Ishikawa (cell line): ENCODE measurements around the gene MARCHF7.

ENCODE experiments used
- CEBPB ChIP-seq: IDR thresholded peaks from 2 replicates; pipeline ENCODE4 v1.6.1; 2012
- CREB1 ChIP-seq: IDR thresholded peaks from 2 replicates; pipeline ENCODE4 v1.6.1; 2012; ENCODE audit warnings: low read depth
- EGR1 ChIP-seq: IDR thresholded peaks from 2 replicates; pipeline ENCODE4 v1.6.1; 2012
- EP300 ChIP-seq: IDR thresholded peaks from 2 replicates; pipeline ENCODE4 v1.6.1; 2012; ENCODE audit warnings: borderline replicate concordance
- FOXM1 ChIP-seq: IDR thresholded peaks from 2 replicates; pipeline ENCODE4 v1.6.1; 2012; ENCODE audit warnings: low read depth, borderline replicate concordance
- MAX ChIP-seq: IDR thresholded peaks from 2 replicates; pipeline ENCODE4 v1.6.1; 2012
- NFIC ChIP-seq: IDR thresholded peaks from 2 replicates; pipeline ENCODE4 v1.6.1; 2012
- RAD21 ChIP-seq: IDR thresholded peaks from 2 replicates; pipeline ENCODE4 v1.6.1; 2012; ENCODE audit warnings: low read depth
- REST ChIP-seq: IDR thresholded peaks from 2 replicates; pipeline ENCODE4 v1.6.1; 2012; ENCODE audit warnings: low read depth, mild to moderate bottlenecking
- TAF1 ChIP-seq: IDR thresholded peaks from 2 replicates; pipeline ENCODE4 v1.6.1; 2012; ENCODE audit warnings: low read depth, mild to moderate bottlenecking
- TCF12 ChIP-seq: IDR thresholded peaks from 2 replicates; pipeline ENCODE4 v1.6.1; 2012; ENCODE audit warnings: low read depth
- TEAD4 ChIP-seq: IDR thresholded peaks from 2 replicates; pipeline ENCODE4 v1.6.1; 2012
- YY1 ChIP-seq: IDR thresholded peaks from 2 replicates; pipeline ENCODE4 v1.6.1; 2012; ENCODE audit warnings: low read depth
- ZBTB7A ChIP-seq: IDR thresholded peaks from 2 replicates; pipeline ENCODE4 v1.6.1; 2012; ENCODE audit warnings: low read depth
- TF ChIP-seq, protein P1 (sequence below): IDR thresholded peaks from 2 replicates; pipeline ENCODE4 v1.6.1; 2012

Gene MARCHF7

GRCh38 chr2:159748089-159748488 lies 35.8 kb downstream of the MARCHF7 start:
- TF ChIP-seq EGR1 = no peak
- TF ChIP-seq YY1 = no peak
- TF ChIP-seq TEAD4 = no peak
- TF ChIP-seq REST = no peak

- TF ChIP-seq ZBTB7A (no peak), YY1 (no peak), TEAD4 (no peak), CREB1 (no peak), RAD21 (no peak), FOXM1 (no peak), REST (no peak), MAX (no peak), CEBPB (no peak), NFIC (no peak), TAF1 (no peak), EP300 (no peak), TCF12 (no peak), EGR1 (no peak)
Measured at GRCh38 chr2:159750873-159751272, 38.6 kb downstream of the MARCHF7 start.

- TF ChIP-seq YY1 = no peak
- no peak for TF ChIP-seq EP300
- no peak for TF ChIP-seq CEBPB
- no peak for TF ChIP-seq REST
Measured at GRCh38 chr2:159753797-159754196, 41.5 kb downstream of the MARCHF7 start.

DNA sequence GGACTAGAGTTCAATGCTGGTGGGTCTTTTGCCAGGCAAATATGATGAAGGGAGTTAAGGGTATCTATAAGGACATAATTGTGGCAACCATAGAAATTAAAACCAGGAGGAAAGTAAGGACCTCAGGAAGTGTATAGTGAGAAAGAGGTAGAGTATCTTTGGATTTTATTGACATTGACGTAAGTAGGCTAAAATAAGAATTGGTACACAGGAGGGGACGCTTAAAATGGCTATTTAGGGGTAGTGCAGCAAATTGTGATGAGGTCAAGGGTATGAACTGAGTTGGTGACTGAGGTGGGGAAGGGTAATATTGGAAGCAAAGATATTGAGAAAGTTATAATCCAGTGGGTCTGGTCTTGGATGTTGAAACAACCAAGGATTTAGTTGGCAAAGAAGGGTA lies 42.7 kb downstream of the MARCHF7 start:
- TF ChIP-seq FOXM1 = no peak
- no peak for TF ChIP-seq MAX
- TF ChIP-seq EP300 = no peak
- TF ChIP-seq RAD21 = no peak

DNA sequence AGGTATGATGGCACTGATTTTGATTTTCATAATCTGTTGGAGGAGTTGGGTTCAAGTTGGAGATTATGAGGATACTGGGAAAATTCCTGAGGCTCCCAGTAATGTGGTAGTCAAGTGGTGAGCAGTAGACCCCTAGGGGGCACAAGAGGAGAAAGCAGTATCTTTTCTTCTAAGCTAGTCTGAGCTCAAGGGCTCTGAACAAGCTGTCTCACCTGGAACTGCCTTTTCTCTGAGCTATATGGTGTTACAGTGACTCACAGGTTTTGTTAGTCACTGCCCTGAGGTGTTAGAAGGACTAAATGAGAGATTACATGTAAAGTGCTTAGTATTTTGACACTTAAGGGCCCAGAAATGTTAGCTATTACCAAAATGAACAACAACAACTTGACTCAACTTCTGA lies 43.5 kb downstream of the MARCHF7 start:
- TF ChIP-seq RAD21 = peak; percentile 15; the same call in 1 of the 2 replicates
- no peak for TF ChIP-seq CREB1

DNA sequence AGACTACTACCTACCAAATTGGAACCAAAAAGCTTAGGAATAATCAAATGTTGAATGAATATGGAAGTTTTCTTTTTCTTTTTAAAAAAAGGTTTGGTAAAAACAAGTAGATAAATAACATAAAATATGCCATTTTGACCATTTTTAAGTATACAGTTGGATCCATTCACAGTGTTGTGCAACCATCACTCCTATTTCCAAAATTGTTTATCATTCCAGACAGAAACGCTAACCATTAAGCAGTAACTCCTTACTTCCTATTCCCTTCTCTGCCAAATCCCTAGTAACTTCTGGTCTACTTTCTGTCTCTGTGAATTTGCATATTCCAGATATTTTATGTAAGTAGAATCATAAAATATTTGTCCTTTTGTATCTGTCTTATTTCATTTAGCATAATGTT lies 45.9 kb downstream of the MARCHF7 start:
- no peak for TF ChIP-seq YY1
- no peak for TF ChIP-seq TAF1
- TF ChIP-seq FOXM1 = no peak
- no peak for TF ChIP-seq CREB1
- TF ChIP-seq ZBTB7A = no peak
- TF ChIP-seq MAX = no peak
- TF ChIP-seq, protein P1, sequence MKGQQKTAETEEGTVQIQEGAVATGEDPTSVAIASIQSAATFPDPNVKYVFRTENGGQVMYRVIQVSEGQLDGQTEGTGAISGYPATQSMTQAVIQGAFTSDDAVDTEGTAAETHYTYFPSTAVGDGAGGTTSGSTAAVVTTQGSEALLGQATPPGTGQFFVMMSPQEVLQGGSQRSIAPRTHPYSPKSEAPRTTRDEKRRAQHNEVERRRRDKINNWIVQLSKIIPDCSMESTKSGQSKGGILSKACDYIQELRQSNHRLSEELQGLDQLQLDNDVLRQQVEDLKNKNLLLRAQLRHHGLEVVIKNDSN = no peak
- TF ChIP-seq EP300 = no peak
- no peak for TF ChIP-seq CEBPB
- TF ChIP-seq RAD21 = no peak
- no peak for TF ChIP-seq NFIC
- TF ChIP-seq TEAD4 = no peak
- TF ChIP-seq TCF12 = no peak
- TF ChIP-seq EGR1 = no peak
- no peak for TF ChIP-seq REST
